ENCODE data around the gene CAMK2A. TPM values are rescaled to one million over a fixed set of nuclear protein-coding genes. Genes with fewer than 3 reads are reported as not detected.

CAMK2A gene
- polyA plus RNA-seq, 1 donor (not counting 4 experiments of a cell fraction or from before 2014, with no cell fraction given): 0.05 TPM

DNA sequence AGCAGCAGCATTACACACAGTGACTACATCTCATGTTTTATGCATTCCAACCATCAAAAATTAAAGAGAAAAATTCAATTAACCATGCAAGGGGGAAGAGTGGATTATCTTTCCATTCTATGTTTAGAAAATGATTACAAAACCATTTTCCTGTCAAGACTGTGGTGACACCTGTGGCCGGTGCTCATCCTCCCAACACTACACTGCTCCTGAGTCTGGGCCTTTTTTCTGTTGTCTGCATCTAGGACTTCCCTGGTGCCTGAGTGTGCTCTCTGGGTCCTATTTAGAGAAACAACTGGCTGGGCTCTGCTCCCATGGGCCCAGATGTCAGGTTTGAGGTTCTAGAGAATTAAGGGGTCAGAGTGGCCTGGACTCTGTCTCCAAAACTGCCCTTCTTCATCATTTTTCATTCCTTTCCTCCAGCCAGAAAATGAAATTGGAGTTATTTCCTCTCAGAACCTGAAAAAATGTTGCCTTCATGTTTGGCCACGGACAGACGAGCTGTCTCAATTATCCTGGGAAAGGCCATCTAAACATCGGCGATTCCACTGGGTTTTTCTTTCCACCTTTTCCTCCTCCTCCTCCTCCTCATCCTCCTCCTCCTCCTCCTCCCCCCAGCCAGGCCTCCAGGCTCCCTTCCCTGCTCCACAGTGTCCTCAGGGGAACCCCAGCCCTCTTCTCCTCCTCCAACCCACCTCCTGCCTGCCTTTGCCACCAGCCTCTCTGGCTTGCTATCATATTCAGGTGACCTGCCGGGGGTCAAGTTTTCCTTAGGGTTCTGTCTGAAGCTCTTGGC is 24.5 kb upstream of the CAMK2A start:
- H3K9ac ChIP-seq (ENCODE audit: control insufficient read depth, extremely low read depth, insufficient read depth, low read length): no peak overlapping the region
- no peak overlapping the region for H3K27ac ChIP-seq (ENCODE audit: control insufficient read depth, insufficient read depth, low read length)
- dilution Hi-C loops (cut with MboI; ENCODE audit: extremely low pct_ligation_motif_present, low sequenced_read_pairs): no loop called here
- no peak overlapping the region for H2AFZ ChIP-seq (ENCODE audit: control insufficient read depth, low read length)
- no peaks in the 10 kb centered on the region for H3K27me3 ChIP-seq (ENCODE audit: control insufficient read depth, extremely low read depth, insufficient read depth, low read length)
- H3K4me2 ChIP-seq (ENCODE audit: control insufficient read depth, extremely low read depth, insufficient read depth, low read depth, low read length): no peak overlapping the region
- FAIRE-seq (no peak), DNase-seq (ENCODE audit: low read depth, low spot score) (no peak)
- no peak overlapping the region for H3K4me3 ChIP-seq (ENCODE audit: control insufficient read depth in 2 of 3, extremely low read depth in 1 of 3, insufficient read depth in 2 of 3, low read depth in 1 of 3, low read length in 3 of 3)
- H4K20me1 ChIP-seq (ENCODE audit: control insufficient read depth, extremely low read depth, insufficient read depth, low read length): no peaks in the 10 kb centered on the region
- no peaks in the 10 kb centered on the region for H3K9me3 ChIP-seq (ENCODE audit: control insufficient read depth, low read depth, low read length)
- H3K36me3 ChIP-seq (ENCODE audit: control insufficient read depth in 2 of 2, extremely low read depth in 1 of 2, insufficient read depth in 2 of 2, low read length in 2 of 2): no peaks in the 10 kb centered on the region
- TF ChIP-seq EZH2 (IDR thresholded peaks at IDR 0.05; ENCODE audit: low read length): no peak
- TF ChIP-seq, protein P1, sequence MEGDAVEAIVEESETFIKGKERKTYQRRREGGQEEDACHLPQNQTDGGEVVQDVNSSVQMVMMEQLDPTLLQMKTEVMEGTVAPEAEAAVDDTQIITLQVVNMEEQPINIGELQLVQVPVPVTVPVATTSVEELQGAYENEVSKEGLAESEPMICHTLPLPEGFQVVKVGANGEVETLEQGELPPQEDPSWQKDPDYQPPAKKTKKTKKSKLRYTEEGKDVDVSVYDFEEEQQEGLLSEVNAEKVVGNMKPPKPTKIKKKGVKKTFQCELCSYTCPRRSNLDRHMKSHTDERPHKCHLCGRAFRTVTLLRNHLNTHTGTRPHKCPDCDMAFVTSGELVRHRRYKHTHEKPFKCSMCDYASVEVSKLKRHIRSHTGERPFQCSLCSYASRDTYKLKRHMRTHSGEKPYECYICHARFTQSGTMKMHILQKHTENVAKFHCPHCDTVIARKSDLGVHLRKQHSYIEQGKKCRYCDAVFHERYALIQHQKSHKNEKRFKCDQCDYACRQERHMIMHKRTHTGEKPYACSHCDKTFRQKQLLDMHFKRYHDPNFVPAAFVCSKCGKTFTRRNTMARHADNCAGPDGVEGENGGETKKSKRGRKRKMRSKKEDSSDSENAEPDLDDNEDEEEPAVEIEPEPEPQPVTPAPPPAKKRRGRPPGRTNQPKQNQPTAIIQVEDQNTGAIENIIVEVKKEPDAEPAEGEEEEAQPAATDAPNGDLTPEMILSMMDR (optimal IDR thresholded peaks at IDR 0.05 in 1 of 3, IDR thresholded peaks at IDR 0.05 in 1 of 3, conservative IDR thresholded peaks at IDR 0.05 in 1 of 3; ENCODE audit: extremely low read depth in 1 of 3, insufficient read depth in 2 of 3, low read length in 3 of 3): no peak
- H3K4me1 ChIP-seq (ENCODE audit: control insufficient read depth, extremely low read depth, insufficient read depth, low read length): peaks cover 26% of the 10 kb centered on the region
- peaks cover 2% of the 10 kb centered on the region for H3K9me1 ChIP-seq (ENCODE audit: control insufficient read depth, extremely low read depth, insufficient read depth, low read length)
- H3K79me2 ChIP-seq (ENCODE audit: control insufficient read depth, insufficient read depth, low read length): no peaks in the 10 kb centered on the region

GRCh38 chr5:150313501-150313900 is 23.9 kb upstream of the CAMK2A start:
- FAIRE-seq (no peak), DNase-seq (ENCODE audit: low read depth, low spot score) (no peak)
- Histone ChIP-seq H3K9ac (ENCODE audit: control insufficient read depth, extremely low read depth, insufficient read depth, low read length) (no peak overlapping the region), H3K79me2 (ENCODE audit: control insufficient read depth, insufficient read depth, low read length) (no peaks in the 10 kb centered on the region), H3K27me3 (ENCODE audit: control insufficient read depth, extremely low read depth, insufficient read depth, low read length) (no peaks in the 10 kb centered on the region), H3K9me1 (ENCODE audit: control insufficient read depth, extremely low read depth, insufficient read depth, low read length) (peaks cover 2% of the 10 kb centered on the region), H3K9me3 (ENCODE audit: control insufficient read depth, low read depth, low read length) (no peaks in the 10 kb centered on the region), H4K20me1 (ENCODE audit: control insufficient read depth, extremely low read depth, insufficient read depth, low read length) (no peaks in the 10 kb centered on the region), H3K4me1 (ENCODE audit: control insufficient read depth, extremely low read depth, insufficient read depth, low read length) (peaks cover 20% of the 10 kb centered on the region), H2AFZ (ENCODE audit: control insufficient read depth, low read length) (no peak overlapping the region), H3K36me3 (ENCODE audit: control insufficient read depth in 2 of 2, extremely low read depth in 1 of 2, insufficient read depth in 2 of 2, low read length in 2 of 2) (no peaks in the 10 kb centered on the region), H3K4me3 (ENCODE audit: control insufficient read depth in 2 of 3, extremely low read depth in 1 of 3, insufficient read depth in 2 of 3, low read depth in 1 of 3, low read length in 3 of 3) (no peak overlapping the region), H3K27ac (ENCODE audit: control insufficient read depth, insufficient read depth, low read length) (no peak overlapping the region), H3K4me2 (ENCODE audit: control insufficient read depth, extremely low read depth, insufficient read depth, low read depth, low read length) (no peak overlapping the region)
- dilution Hi-C loops (cut with MboI; ENCODE audit: extremely low pct_ligation_motif_present, low sequenced_read_pairs): no loop called here
- no peak for TF ChIP-seq EZH2 (IDR thresholded peaks at IDR 0.05; ENCODE audit: low read length)
- TF ChIP-seq, protein P1 (optimal IDR thresholded peaks at IDR 0.05 in 1 of 3, IDR thresholded peaks at IDR 0.05 in 1 of 3, conservative IDR thresholded peaks at IDR 0.05 in 1 of 3; ENCODE audit: extremely low read depth in 1 of 3, insufficient read depth in 2 of 3, low read length in 3 of 3): no peak
